Stromal cell of bone marrow (primary cell): ENCODE data around the gene MRPL27.

Source experiments
- DNase-seq: peaks from one replicate; pipeline ENCODE4 v3.0.0-alpha.2; 2012; ENCODE audit warnings: low read depth

MRPL27 gene

DNA sequence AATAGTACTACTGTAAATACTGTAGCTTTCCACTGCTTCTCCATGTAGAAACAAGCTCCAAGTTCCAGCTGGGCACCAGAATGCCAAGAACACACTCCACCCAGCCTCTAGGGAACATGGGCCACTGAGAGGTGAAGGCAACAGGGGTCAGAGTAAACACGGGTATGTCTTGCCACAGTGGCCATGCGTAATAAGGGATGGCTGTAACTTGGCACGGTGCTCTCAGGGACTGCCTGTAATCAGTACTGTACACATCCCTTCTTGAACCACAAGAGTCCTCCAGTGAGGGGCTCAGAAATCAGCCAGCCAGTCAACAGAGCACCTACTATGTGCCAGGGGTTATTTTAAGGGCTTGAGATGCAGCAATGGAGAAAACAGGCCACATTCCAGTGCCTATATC is 13.5 kb upstream of the MRPL27 start:
- DNase-seq = no peak

DNA sequence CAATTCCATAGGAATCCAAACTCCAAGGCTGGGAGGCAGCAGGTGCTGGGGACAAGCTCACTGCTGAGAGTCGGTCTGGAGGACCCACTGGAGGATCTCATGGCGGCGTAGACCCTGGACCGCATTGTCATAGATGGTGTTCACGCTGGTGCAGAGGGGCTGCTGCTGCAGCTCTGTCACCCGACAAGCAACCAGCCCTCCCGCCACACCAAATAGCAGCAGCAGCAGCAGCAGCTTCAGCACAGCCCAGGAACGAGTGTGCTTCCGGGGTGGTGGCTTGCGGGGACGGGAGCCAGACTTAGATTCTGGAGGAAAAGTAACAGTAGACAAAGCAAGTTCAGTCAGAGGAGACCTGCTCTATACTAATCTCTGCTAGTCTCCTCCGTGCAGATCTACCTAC is 9.9 kb upstream of the MRPL27 start:
- no peak for DNase-seq

DNA sequence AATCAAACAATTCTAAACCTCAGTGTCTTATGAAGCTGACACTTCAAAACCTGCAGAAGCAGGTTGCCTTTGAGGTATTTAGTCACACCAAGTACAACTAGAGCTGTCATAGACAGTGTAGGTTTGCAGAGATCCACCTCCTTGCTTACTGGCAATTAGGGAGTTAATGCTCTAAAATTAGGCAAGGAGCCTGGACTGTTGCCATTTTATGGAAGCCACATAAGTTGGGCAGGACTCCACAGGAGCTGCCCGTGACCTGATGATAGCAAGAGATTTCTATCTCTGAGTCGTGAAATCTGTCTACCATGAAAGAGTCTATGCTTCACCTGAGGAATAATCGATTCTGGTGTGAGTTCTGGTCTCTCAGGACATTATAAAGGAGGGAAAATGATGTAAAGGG is 8.9 kb upstream of the MRPL27 start:
- DNase-seq = no peak

DNA sequence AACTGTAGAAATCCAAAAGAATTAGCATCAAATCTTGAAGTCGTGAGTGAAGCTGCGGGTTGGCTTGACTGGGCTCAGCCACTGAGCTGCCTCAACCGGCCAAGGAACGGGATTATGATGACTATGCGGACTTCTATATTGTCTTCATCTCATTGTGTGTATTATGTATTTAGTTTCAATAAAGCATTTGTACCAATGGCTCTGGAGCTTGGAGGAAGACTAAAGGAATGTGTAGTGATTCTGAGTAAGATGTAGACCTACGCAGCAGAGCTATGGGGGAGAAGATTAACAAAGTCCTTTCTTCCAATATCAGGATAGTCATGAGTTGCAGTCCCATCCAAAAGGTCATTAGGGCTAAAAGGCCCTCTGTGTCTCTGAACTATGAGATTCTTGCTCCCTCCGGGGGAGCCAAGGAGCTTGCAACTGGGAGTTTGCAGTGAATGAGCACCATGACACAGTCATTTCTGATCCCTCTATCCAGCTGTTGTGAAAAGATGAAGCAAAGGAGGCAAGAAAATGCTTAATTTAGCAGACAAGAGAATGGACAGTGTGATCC is 8.4 kb upstream of the MRPL27 start:
- no peak for DNase-seq

DNA sequence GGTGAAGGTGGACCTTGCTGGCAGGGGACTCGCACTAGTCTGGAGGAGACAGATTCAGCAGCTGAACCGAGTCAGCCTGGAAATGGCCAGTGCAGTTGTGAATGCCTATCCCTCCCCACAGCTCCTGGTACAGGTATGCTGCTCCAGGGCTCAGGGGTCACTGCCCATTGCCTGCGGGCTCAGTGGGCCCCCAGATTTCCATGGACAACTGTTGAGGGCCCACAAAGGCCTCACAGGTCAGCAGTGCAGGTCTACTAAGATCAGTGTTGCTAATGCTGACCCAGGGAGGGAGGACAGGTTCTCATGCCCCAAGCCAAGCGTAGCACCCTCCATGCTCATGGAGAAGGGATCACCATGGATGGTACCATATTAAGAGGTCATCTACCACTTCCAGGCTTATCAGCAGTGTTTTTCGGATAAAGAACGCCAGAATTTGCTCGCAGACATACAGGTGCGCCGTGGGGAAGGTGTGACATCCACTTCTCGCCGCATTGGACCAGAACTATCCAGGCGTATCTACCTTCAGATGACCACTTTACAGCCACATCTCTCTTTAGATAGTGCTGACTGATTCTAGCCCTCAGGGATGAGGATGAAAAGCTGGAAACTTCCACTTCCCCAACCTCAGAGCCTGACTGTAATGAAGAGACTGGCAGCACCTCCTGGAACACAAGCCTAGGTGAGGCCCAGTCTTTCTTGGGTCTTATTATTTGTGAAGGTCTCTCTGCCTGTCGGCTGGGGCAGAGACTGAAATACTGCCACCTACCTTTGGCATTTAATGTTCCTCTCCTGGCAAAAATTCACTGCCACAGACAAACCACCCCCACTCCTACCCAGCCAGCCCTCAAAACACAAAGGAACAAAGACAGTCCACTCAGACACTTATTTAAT is 7.6 kb upstream of the MRPL27 start:
- no peak for DNase-seq

DNA sequence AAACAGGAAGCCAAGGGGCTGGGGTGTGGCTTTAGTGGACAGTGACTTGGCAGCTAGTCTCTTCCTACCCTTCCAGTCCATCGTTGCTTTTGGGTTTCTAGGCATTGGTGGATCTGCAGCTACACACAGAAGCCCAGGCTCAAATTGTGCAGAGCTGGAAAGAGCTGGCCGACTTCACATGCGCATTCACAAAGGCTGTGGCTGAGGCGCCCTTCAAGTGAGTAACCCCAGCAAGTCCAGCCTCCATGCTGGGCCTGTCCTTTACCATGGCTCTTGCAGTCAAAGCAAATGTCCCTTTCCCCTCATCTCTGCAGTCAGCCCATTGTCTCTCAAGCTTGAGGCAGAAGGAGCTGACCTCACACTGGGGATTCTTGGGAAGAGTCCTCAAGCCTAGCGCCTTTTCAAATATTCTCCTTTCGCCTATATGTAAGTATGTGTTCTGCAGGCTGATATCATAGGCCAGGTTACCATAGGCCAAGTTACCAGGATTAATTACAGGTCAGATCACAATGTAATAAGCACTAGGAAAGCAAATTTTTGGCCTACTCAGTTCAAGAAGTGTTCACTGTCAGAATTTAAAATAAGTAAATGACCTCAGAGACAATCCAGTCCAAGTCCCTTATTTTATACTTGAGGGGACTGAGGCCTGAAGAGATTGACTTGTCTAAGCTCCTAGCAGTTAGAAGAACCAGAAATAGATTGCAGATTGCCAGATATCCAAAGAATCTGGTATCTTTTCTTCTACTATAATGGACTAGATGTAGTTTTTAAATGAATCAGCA is 6.6 kb upstream of the MRPL27 start:
- DNase-seq = no peak

DNA sequence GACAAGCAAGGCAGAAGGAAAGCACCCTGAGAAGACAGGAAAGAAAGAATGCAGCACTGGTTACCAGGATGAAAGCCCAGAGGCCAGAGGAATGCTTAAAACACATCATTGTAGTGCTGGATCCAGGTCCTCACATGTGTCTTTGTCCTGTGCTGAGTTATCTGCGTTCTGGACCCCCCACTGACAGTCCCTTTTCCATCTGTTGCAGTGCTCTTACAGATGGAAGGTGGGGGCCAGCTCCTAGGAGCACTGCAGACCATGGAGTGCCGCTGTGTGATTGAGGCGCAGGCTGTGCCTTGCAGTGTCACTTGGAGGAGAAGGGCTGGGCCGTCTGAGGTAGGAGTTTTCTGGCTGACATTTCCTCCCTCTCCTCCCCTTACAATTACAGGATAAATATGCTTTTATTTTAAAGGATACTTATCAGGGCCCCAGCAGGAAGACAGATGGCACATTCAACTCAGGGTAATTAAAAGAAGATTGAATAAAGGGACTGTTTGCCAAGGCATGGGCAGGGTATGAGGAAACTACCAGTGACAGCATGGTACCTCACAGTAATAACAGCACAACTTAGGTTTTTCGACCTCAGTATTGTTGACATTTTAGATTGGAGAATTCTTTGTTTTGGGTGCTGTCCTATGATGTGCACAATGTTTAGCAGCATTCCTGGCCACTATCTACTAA is 3.0 kb upstream of the MRPL27 start:
- DNase-seq = no peak

DNA sequence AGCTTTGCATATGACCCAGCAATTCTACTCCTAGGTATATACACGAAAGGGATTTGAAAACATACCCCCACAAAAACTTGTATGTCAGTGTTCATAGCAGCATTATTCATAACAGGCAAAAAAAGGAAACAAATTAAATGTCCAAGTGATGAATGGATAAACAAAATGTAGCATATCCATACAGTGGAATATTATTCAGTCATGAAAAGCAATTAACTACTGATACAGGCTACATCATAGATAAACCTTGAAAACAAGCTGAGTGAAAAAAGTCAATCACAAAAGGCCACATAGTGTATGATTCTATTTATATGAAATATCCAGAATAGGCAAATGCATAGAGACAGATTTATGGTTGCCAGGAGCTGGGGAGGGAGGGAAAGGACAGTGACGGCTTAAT is 721 bp upstream of the MRPL27 start:
- no peak for DNase-seq

DNA sequence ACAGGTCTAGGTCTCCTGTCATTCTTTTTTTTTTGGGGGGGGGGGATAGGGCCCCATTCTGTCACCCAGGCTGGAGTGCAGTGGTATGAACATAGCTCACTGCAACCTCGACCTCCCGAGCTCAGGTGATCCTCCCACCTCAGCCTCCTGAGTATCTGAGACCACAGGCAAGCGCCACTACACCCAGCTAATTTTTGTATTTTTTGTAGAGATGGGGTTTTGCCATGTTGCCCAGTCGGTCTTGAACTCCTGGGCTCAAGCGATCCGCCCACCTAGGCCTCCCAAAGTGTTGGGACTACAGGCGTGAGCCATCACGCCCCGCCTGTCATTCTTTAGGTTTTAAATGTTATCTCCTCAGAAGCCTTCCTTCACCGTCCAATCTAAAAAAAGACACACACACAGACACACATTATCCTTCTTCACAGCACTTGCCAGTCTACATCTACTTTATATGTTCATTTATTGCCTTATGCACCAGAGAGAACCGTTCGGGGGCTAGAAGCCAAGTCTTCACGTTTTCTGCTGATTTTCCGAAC is 694 bp downstream of the MRPL27 start:
- DNase-seq = no peak

DNA sequence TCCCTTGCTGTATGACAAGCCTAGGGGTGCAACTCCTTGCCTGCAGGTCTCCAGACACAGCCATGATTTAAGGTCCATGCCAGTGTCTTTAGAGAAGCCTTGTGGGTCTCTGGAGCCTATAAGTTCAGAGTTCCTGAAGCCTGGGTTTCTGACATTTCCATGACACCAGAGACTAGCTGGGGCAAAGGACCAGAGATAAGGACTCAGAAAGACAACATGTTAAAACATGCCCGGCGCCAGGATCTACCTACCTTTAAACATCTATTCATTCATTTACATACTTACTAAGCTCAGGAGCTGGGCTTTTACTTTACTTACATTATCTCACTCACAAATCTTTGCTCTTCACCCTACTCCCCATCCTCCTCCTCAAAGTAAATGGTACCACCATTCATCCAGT is 1.5 kb downstream of the MRPL27 start:
- no peak for DNase-seq

DNA sequence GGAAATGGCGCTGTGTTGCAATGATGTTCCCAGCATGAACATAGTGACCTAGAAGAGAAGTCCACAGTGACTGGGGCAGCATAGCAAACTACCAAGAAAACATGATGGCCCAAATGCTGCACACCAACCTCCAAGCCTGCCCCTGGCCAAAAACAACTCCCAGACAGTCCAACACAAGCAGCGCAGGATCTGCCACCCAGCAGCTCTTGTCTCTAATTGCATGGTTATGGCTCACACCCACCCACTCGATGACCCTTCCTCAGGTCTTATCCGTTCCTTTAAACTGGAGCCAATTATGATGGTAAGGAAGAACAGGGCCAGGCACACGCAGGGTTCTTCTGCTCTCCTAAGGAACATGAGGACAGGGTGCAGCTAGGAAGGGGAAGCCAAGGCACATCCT is 2.9 kb downstream of the MRPL27 start:
- DNase-seq = no peak

DNA sequence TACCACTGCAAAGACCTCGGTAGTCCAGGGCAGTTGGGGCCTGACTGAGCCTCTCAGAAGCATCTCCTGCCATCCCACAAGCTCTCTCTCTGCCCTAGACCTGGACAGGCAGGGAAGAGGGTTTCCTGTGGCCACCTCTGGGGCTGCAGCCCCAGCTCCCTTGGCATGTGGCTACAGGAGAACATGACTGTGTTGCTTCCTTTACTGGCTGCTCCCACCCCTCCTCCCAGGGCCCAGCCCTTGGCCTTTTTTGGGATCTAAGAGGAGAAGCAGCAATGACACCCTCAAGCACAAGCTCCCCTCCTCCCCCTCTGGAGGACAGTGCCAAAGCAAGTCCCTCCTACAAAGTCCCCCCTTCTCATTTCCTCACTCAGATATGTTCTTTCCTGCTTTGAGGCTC is 5.6 kb downstream of the MRPL27 start:
- DNase-seq = no peak

DNA sequence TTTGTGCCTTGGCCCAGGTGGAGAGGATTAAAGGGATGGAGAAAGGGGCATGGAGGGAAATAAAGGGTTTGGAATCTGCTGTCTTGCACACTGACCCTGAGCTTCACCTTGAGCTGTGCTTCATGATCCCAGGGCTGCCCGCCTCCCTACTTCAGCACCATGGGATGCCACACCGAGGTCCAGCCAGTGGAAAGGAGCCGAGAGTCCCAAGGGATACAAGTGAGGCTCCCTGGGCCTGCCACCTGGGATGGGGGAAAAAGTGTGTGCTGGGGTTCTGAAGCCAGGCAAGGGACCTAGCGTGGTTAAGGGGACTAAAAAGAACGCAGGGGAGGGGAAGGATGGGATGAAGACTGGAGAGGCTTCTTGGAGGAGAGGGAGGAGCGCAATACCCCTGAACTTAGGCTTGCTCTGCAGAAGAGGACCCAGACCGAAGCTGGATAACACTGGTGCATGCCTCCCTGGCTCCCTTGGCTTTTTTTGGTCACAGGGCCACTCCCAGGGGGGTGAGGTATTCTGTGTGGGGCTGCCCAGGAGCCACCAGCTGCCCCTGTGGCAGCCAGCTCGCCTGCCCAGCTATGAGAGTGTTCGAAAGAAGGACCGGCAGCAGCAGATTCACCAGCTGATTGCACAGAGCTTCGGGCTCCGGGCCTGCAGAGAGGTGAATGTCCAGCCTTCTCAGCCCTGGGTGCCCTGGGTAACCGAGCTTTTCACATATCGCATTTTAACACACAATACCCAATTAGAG is 7.2 kb downstream of the MRPL27 start:
- no peak for DNase-seq

DNA sequence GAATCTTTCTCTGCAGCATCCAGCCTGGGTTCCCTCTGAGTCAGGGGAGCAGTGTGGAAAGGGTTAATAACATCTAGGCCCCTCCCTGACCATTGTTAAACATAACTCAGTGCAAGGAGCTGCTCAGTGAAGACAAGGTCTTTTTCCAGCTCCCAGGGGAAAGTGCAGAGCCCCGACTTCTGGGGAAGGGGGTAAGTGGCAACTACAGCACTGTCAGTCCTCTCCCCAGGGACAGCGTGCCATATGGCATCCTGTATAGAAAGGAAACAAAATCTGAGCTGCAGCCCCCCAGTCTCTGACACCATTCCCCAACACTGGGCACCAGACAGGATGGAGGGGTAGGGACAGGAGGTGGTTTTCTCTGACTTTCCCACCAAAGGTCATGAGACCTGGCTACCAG is 7.8 kb downstream of the MRPL27 start:
- DNase-seq = no peak

DNA sequence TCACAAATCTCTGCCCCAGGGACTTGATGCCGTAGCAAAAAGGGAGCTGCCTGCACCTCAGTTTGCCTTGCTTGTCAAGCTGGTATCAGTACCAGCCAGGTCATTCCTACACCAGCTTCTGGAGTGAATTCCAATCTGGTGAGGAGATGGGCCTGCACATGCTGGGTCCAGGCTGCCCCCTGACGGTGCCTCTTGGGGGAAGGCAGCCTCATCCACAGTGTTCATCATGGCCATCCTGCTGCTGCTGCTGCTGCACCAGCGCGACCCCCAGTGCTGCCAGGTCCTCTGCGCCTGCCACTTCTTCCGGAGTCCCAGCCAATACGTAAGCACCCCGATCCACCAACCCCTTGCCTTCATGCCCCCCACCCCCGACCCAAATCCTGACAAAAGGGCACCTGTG is 8.3 kb downstream of the MRPL27 start:
- no peak for DNase-seq

DNA sequence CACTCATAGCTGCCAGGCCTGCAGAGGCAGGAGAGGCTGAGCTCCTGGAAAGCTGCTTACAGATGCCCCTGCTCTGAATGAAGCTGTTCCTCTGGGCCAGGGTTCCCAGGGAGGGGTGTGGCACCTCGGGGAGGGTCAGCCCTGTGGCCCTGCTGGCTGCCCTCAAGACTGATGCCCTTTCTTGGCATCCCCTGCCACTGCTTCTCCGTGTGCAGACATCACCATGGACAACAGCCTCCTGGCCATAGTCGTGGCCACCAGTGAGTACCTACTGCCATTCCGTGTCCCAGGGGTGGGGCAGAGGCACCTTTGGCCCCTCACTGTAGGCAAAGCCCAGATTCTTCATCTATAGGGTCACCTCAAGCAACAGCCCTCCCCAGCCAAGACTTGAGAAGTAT is 8.9 kb downstream of the MRPL27 start:
- DNase-seq = no peak

DNA sequence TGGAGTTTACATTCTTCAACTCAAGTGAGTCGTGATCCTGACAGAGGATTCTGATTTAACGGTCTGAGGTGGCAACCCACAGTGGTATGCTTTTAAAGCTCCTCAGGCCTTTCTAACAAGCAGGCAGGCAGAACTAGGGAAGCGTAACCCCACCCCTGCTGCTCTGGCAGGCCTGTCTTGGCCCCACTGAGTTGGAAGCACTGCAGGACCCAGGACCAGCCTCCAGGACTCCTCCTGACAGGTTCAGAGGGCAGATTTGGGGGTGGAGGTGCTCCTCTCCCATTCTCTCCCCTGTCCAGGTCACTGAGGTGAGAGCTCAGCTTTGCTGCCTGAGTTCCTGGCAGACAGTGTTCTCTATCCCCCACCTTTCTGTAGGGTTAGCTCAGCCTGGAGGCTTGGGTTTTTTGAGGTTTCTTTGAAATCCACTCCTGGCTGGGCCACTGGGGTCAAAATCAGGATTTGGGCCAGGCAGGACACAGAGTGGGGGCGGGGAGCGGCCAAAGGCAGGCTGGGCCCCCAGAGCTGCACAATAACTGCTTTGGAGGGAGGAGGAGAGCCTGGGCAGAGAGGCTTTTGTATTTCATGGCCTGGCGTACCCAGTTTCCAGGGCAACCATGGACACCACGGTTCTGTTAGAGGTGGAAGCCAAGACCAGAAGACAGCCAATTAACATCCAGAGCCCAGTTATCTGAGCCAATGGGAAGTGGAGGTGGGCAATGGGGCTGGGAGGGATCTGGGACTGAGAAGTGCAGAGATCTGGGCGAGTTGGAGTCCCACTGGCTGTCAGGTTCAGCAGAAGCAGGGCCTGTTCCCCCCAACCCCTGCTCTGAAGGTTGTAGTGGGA is 9.5 kb downstream of the MRPL27 start:
- DNase-seq = no peak

DNA sequence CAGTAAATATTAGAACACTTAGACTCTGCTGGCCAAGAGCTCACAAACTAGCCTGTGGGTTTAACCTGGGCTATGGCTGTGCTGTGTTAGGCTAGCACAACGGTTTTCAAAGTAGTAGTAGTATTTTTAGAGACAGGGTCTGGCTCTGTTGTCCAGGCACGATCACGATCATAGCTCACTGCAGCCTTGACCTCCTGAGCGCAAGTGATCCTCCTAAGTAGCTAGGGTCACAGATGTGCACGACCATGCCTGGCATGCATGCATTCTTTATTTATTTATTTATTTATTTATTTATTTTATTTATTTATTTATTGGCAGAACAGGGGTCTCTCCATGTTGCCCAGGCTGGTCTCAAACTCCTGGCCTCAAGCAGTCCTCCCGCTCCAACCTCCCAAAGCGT is 10.3 kb downstream of the MRPL27 start:
- DNase-seq = no peak

DNA sequence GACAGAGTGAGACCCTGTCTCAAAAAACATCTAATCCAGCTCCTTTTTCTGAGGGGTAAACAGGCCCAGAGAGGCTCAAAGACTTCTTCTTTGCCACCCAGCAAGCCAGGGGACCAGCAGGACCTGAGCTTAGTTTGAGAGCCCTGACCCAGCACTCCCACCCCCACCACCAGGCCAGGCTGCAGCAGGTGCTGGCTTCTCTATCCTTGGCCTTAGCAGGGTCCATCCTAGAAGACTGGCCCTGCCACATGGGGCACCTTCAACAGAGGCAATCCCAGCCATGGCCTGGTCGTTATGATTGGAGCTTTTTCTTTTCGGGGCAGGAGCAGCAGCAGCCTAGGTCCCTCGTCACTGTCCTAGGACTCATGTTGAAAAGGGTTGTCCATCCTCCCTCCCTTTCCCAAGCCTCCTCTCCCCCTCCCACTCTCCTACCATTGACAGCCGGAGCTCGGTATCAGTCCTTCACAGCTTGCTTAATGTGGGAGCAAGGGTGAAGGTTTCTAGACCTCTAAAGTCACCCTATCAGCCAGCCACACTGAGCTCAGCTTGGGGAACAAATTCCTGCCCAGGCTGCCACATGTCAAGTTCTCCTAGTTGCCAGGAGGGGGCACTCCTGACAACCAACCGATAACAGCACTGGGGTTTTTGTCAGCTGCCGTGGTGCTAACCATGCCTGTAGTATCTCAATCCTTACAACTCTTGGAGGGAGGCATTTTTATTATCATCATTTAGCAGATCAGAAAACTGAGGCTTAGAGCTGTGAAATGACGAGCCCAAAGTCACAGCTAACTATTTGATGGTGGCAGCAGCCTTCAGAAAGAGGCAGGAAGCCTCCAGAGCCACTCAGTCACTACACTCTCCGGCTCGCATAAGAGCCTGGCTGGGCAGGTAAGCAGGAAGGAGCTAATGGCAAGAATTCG is 11.2 kb downstream of the MRPL27 start:
- DNase-seq = peak; percentile 50
